Left cardiac atrium (tissue), 4 donors: ENCODE data around the gene IL17B. TPM values are rescaled to one million over a fixed set of nuclear protein-coding genes. Genes with fewer than 3 reads are reported as not detected.

ENCODE experiments used
- ATAC-seq, 2 donors: fragments of 200-7000 bp; cut with Tn5 transposase; one replicate each; pipeline ENCODE4 v1.9.1; 2020; ENCODE audit warnings: mild to moderate bottlenecking in 2 of 2, moderate library complexity in 2 of 2
- DNase-seq: peaks from one replicate; pipeline ENCODE4 v3.0.0-alpha.2; 2020
- intact Hi-C, 2 donors: fragments of 100-400 bp; cut with DNase I; formaldehyde crosslinking; loops; one replicate each; pipeline versions ENCODE4 v1.14.1 to v1.15.1; 2022 to 2023
- total RNA-seq, 2 donors: library from RNA; stranded (reverse); fragmentation: NEBNext Ultra II Directional; extraction: Animal tissue kit (Norgen Biotek cat#: 25700); gene quantifications; one replicate each; pipeline ENCODE4 v1.2.1, GENCODE V29; 2021
- donor health status: DM: no; HTN: yes; CAD: no.
- donor health status: DM: no; HTN: yes; CAD: no; lungs with severe emphysema.
- donor health status: DM: yes; HTN: yes; CAD: no.
- donor health status: Dilated cardiomyopathy.

IL17B gene
- total RNA-seq, 2 donors from 2014 or later: 0.44 to 0.89 TPM

DNA sequence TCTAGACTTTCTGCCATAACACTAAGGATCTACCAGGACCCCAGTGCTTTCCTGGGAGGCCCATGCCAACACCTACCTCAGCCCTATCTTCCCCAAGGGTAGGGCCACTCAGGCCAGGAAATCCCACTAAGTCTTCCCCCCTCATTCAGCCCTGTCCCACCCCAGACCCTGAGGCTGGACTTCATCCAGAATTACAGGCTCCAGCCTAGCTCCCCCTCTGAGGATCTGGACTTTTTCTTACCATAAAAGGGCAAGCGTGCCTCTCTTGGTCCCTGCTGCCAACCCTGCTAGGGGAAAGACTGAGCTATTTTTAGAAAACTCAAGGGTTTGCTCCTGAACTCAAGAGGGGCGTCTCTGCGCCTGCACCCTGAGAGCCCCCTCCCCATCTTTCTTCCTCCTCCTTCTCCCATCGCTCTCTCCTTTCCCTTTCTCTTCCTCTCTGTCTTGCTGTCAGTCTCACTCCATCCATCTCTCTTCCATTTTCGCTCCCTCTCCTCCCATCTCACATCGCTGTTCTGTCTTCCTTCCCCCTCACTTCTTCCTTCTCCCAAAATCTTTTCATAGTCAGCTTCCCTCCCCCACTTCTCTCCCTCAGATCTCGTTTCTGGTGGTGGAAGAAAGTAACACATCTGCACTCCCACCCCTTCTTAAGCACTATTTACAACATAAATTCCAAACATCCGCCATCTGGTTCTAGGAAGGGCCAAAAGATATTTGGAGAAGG lies 38.1 kb upstream of the IL17B start:
- peak in 1 of 2 donors; percentile 4 for ATAC-seq
- intact Hi-C loops: no loop called here
- no peak for DNase-seq

DNA sequence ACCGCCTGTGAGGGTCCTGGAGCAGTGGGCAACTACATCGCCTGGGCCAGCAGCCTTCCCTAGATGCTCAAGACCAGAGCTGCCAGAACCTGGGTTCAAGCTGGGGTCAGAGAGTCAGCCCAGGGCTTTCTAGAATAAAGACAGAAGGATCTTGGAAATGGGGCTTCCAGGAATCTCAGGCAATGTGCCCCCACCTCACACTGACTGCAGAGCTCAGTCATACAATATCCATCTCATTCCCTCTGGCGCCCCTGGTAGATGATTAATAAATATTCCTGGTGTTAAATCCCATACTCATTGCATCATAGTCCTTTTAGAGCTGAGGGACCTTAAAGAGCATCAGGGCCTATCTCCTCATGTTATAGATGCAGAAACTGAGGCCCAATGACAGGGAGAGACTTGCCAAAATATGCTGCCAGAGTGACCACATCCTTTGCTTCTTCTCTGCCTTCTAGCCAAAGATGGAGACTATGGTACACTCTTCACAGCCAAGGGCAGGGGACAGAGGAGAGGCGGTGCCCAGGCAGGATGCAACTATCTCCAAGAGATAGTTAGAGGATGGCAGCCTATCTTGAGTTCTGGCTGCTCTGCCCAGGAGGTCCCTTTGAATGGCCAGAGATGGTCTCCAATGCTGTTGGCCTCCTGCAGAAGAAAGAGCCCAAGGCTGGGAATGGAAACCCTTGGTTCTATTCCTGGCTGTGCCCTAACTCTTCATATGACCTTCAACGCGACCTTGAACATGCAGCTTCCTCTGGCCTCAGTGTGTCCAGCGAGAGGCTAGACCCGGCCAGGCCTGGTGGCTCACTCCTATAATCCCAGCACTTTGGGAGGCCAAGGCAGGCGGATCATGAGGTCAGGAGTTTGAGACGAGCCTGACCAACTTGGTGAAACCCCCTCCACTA lies 36.2 kb upstream of the IL17B start:
- DNase-seq (peak; percentile 25), ATAC-seq (no peak)
- intact Hi-C loops: no loop called here

DNA sequence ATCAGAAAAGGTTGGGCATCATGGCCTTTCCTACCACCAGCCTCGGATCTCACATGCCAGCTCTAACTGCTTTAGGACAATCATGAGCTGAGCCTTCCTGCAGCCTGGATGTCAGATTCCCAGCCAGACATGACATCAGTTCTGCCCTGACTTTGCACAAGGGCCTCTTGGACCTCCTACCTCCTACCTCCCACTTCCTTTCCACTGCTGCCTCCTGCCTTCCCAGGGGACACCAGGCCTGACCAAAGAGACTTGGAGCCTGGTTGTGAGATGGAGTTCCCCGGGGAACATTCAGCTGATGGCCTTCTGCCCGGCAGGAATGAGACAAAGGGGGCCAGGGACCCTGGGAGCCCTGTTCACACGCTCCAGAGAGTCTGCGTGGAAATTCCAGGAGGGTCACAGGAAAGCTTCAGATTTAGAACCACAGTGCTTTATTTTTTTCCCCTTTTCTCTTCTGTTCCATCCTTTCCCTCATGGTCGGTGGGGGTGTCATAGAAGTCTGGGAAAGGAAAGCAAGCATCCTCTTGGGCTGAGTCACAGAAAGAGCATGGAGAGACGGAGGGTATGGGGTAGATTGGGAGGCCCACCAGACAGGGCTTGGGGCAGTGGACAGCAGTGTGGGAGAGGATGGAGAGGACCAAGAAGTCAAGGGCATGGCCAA lies 35.4 kb upstream of the IL17B start:
- peak; percentile 71 for DNase-seq
- ATAC-seq: peak; percentile 28 to 72
- intact Hi-C loops: no loop called here

DNA sequence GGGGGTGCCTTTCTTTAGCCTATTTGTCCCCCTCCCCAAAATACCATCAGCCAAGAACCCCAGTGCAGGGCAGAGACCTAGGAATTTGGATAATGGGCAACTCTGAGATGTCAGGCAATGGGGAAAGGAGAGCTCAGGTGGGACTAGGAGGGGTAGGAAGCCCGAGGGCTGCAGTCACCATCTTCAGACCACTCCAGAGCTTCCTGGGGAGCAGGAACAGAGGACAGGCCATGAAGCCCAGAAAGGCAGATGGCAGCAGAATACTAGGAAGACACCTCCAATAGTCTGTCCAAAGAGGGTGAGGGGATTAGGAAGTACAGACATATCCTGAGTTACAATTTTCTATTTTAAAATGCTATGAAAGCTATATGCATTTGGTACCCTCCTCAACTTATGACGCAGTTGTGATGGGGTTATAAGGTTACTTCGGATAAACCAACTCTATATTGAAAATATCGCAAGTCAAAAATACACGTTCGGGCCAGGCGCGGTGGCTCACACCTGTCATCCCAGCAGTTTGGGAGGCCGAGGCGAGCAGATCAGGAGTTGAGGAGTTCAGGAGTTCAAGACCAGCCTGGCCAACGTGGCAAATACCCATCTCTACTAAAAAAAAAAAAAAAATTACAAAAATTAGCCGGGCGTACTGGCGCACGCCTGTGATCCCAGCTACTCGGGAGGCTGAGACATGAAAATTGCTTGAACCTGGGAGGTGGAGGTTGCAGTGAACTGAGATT lies 34.6 kb upstream of the IL17B start:
- intact Hi-C loops: no loop called here
- no peak for ATAC-seq
- DNase-seq: no peak

DNA sequence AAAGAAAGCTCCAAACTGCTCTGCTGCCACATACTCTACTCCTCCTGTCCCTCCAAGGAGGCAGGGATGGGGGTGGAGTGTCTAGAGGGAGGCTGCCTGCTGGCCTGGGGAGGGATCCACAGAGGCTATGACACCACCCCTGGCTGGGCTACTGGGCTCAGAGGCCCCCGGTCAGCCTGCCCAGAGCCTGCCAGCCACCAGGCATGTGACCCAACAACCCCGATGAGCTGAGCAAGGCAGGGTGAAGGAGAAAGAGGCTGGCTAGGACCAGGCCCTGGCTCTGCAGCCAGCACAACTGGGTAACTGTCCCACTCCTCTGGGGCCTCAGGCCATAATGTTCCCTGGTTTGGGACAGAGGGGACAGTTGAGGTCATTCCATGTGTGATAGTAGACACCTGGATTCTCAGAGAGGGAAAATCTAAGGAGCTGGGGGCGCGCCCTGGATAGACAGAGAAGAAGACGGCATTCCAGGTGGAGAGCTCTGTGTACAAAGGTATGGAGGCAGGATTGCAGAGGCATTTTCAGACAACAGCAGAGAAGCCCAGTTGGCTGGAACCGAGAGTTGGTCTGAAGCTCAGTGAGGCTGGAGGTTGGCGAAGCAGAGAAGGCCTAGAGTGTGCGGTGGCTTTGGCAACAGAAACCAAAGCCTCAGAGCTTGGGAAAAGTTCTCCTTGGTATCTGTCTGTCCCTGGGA lies 33.8 kb upstream of the IL17B start:
- ATAC-seq (peak; percentile 26 to 60), DNase-seq (peak; percentile 46)

DNA sequence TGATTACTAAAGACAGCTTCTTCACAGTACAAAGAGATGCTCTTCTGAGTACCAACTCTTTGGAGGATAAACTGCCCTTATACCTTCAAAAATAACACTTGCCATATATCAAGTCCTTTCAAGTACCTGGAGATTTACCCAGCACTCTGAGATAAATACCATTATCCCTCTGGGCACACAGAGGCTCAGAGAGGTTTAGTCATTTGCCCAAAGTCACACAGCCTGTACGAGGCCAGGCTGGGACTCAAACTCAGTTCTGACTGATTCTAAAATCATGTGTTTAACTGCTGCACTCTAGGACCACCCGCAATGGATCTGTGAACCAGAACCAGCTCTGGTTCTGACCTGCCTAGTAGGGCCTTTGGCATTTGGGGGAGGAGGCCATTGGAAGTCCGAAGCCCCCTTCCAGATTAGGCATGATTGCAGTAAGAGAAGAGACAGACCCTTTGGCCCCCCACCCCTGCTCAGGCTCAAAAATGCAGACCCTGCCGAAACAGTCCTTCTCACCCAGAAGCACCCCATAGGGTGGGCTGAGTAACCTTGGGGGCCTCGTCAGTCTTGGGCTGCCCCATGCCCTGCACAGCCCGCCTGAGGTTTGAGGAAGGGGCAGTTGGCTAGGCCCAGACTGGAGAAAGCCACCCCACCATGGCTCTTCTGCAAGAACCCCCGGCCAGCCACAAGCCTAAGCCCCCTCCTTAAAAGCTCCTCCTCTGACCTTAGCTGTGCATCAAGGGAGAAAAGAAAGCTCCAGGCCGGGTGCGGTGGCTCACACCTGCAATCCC lies 32.8 kb upstream of the IL17B start:
- intact Hi-C loops: no loop called here
- ATAC-seq: no peak

More for the DNA sequence above, 33.8 kb upstream of the IL17B start:
- intact Hi-C loops: no loop called here

DNA sequence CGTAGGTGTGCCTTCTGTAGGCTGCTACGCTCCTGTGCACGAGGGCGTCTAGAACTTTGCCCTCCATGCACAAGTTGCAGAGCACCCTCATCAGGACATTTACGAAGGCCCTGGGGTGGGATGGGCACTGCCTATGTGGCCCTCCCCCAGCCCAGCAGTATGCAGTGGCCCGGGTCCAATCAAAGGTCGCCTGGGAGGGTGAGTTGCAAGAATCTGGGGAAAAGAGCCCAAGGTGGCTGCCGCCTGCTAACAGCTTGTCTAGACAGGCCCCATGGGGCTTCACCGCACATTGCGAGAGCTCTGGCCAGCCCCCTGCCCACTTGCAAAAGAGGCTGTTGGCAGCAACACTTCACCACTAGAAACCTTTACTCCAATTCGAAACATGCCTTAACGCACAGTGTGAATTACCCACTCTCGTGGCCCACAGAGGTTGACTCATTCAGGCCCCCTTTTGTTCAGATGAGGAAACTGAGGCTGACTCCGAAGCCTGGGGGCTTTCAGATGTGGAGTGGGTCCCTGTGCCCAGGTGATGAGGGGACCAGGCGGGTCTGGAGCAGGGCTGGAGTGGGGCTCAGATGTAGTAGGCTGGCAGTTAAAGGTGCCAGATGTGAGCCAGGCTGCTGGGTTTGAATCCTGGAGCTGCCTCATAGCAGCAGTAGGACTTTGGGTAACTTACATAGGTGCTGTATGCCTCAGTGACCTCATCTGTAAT lies 31.8 kb upstream of the IL17B start:
- DNase-seq (no peak), ATAC-seq (peak in 1 of 2 donors; percentile 12)
- intact Hi-C loops: no loop called here

More for the DNA sequence above, 32.8 kb upstream of the IL17B start:
- no peak for DNase-seq

DNA sequence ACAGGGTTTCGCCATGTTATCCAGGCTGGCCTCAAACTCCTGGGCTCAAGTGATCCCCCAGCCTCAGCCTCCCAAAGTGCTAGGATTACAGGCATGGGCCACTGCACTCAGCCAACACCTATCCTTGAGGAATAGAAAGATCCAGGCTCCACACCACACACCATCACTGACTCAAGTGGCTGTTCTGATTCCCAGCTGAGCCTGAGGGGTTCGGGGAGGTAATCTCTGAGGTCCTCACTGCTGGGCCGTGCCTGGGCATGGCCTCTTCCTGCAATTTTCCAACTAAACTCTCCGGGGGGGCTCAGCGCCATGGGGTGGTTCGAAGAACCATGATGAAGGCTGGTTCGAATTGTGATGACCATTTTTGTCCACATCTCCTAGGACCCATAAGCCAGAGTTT lies 31.0 kb upstream of the IL17B start:
- no peak for ATAC-seq
- no peak for DNase-seq
- intact Hi-C loops: no loop called here

DNA sequence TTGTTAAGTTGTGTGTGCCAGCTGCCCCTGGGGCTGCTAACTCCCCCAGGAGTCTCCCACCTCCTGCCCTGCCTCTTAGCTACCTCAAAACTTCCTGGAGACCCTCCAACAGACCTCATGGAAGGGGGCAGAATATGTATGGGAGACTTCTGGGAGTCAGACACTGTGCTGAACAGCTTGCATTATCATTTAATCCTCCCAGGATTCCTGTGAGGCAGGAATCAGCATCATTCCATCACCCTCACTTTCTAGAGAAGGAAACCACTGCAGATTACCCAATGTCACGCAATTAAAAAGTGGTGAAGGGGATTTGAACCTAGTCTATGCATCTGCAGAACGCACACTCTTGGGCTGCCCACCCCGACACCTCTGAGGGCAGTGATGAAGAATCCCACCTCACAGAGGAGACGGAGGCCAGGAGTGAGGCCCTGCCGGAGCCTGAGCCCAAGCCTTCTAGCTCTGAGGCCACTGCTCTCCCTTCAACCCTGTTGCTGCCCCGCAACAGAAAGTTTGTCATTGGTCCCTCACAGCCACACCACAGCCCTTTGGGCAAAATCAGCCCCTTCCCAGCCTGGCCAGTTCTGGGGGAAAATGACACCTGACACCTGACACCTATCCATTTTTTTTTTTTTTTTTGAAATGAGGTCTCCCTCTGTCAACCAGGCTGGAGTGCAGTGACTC lies 30.3 kb upstream of the IL17B start:
- intact Hi-C loops: no loop called here
- no peak for DNase-seq
- ATAC-seq: no peak

DNA sequence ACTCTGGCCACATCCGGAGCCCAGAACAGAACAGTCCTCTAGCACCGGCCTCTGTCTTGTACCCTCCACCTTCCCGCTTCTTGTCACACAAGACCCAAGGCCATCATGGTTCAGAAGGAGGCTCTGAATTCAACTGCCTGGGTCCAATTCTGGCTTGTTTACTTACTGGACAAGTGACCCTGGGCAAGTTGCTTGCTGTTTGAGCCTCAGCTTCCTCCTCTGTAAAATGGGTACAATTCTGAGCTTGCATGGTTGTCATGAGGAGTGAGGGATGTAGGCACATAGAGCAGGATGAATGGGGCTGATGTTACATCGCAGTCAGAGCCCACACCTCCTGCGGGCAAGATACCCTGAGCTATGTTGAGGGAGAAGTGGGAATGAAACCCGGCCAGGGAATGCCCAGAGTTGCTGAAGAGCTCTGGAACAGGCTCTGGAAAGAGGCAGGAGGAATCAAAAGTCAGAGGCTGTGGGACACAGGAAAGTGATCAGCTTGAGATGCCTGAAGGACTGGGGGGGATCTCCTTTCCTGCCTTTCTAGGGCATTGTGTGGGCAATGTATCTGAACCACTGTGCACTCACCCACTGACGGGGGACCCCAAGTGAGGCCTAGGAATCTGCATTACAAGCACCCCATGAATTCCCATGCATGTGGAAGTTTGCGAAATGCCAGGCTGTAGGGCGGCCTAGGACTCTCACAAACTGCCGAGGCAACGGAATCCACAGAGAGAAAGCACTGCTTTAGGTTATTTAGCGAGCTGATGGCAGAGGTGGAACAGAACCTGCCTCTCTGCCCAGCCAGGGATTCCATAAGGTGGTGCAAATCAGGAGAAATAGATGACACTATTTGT lies 29.4 kb upstream of the IL17B start:
- ATAC-seq (no peak), DNase-seq (no peak)
- intact Hi-C loops: no loop called here

DNA sequence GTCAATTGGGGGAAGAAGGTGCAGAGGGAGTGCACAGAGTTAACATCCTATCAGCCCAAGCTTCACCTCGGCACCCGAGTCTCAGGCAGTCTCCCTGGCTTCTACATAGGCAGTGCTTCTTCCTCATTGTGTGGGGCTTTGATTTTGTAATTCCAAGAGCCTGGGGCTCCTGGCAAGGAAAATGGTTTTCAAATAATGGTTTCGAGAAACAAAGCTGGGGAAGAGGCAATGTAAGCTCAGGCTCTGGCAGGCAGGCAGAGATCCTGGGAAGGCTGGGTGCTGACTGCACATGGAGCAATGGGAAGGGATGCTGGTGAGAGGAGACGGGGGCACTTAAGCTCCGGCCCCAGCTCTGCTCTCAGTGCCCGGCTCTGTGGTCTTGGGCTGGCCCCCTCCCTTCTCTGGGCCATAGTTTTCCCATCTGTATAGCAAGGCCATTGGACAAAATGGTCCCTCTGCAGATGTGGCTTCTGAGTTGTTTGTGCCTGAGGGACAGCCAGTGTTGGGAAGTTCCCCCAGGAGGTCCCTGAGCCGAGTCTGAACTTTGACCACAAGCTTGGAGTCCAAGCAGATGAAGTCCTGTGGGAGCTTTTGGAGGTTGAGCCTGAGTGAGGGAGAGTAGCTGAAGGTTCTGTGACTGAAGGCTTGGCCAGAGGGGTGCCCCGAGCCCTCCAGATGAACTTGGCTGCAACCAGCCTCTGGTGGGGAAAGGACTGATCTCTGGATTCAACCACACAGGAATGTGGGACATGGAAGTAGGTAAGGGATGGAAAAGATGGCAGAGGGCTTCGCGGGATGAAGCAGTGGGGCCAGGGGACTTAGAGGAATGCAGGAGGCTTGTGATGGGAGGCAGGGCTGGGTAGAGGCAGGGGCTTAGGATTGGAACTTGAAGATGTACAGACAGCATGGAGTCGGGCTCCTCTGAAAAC lies 28.5 kb upstream of the IL17B start:
- ATAC-seq: no peak
- no peak for DNase-seq
- intact Hi-C loops: no loop called here

DNA sequence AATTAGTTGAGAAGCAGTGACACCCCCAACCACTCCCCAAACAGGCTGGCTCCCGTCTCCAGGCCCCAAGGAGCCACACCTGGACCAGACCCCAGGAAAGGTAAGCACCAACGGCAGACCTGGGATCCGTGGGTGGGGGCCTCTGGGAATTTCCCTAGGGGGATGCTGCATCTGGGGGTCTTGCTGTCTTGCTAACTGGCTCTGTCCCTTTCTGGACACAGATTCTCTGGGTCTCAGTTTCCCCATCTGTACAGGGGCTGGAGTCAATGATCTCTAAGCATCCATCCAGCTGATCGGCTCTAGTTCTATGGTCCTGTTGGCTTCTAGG lies 27.9 kb upstream of the IL17B start:
- intact Hi-C loops: no loop called here
- ATAC-seq: no peak

DNA sequence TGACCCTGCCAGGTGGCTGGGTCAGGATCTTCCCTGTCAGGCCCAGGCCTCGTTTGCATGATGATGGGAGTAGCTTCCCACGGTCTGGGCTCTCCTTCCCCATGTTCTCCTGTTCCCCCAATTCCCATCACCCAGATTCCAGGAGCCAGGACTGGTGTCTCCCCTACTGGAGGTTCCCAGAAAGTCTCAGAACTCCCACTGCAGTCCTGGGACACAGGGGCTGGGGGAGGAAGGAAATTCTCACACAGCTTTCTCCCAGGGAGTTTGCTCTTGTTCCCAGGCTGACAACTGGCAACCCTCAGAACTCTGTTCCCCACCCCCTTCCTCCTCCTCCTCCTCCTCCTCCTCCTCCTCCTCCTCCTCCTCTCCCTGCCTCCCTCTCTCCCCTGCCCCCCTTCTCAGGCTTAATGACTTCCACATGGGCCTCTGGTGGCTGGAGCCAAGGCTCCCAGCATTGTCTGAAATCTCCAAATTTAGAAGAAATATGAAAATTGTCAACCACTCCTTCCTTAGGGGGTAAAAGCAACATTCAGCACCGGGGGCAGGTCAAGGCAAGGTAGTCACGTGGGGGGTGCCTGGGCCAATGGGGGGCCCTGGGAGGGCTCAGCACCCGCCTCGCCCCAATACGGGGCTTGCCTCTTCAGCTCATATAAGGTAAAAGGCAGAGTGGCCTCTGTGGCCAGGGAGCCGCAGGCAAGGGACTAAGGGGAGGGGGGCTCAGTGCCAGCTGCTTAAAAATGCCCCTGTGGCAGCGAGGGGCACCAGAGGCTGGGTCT lies 27.3 kb upstream of the IL17B start:
- DNase-seq (peak; percentile 68), ATAC-seq (peak; percentile 75 to 88)
- intact Hi-C loops: no loop called here

More for the DNA sequence above, 27.9 kb upstream of the IL17B start:
- no peak for DNase-seq

DNA sequence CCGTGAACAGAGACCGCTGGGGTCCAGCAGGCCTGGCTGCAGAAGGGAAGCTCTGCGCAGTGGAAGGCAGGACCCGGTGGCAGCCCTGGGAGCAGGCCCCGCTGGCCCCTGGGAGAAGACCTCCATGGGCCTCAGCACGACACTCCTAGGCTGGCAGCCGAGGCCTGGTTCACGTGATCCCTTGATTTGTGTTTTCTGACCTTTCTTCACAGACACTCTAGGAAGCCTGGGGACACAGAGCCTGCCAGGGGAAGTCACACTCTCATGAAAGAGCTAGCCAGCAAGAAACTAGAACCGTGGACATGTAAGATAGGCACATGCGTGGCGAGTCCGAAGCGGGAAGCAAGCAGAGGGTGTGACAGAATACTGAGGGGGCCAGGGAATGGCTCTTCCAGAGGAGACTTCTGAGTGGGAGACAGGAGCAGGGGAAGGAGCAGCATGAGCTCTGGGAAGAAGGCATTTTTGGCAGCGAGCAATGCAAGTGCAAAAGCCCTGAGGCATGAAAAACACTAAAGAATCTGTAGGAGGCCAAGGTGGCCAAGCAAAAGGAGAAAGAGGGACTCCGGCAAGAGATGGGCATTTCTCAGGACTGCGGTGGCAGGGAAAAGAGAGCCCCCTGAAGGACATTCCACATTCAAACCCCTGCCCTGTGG lies 26.6 kb upstream of the IL17B start:
- ATAC-seq (peak; percentile 7 to 19), DNase-seq (no peak)
- intact Hi-C loops: no loop called here
